Kidney (tissue), 14 donors: ENCODE measurements around the gene IFRD2. TPM values are rescaled to one million over a fixed set of nuclear protein-coding genes. Genes with fewer than 3 reads are reported as not detected.

ENCODE experiments used
- DNase-seq, 5 donors: peaks; one replicate each; pipeline ENCODE4 v3.0.0-alpha.2; 2013 to 2020
- FAIRE-seq: peaks from 2 replicates; lab custom pipeline; 2012; peaks lifted over from hg19 to GRCh38; lab: Jason Lieb, UNC
- H3K27ac ChIP-seq, 2 donors: one replicate each; pipeline ENCODE4 v1.7.0; 2013; ENCODE audit warnings: low read depth in 2 of 2, low read length in 2 of 2, inconsistent platforms in 1 of 2
- H3K27me3 ChIP-seq: one replicate; pipeline ENCODE4 v1.7.1; 2013; ENCODE audit warnings: low read length, inconsistent platforms; ENCODE audit not compliant: control insufficient read depth, insufficient read depth
- H3K36me3 ChIP-seq, 3 donors: one replicate each; pipeline versions ENCODE4 v1.7.0 to v1.7.1; 2013; ENCODE audit warnings: low read length in 3 of 3, control low read depth in 1 of 3, inconsistent platforms in 1 of 3; ENCODE audit not compliant: insufficient read depth in 3 of 3, control insufficient read depth in 2 of 3
- H3K4me1 ChIP-seq, 3 donors: one replicate each; pipeline versions ENCODE4 v1.7.0 to v1.7.1; 2013; ENCODE audit warnings: low read length in 3 of 3, inconsistent platforms in 1 of 3, low read depth in 1 of 3; ENCODE audit not compliant: control insufficient read depth in 2 of 3, insufficient read depth in 2 of 3
- H3K4me3 ChIP-seq, 3 donors: one replicate each; pipeline versions ENCODE4 v1.7.0 to v1.8.1; 2013; ENCODE audit warnings: low read length in 3 of 3, control low read depth in 1 of 3, inconsistent platforms in 1 of 3
- H3K9ac ChIP-seq, 3 donors: one replicate each; pipeline versions ENCODE4 v1.7.0 to v1.7.1; 2013; ENCODE audit warnings: low read length in 3 of 3, control low read depth in 1 of 3, inconsistent platforms in 1 of 3
- H3K9me3 ChIP-seq, 3 donors: one replicate each; pipeline versions ENCODE4 v1.7.0 to v1.7.1; 2013; ENCODE audit warnings: low read length in 3 of 3, control low read depth in 1 of 3, inconsistent platforms in 1 of 3; ENCODE audit not compliant: control insufficient read depth in 2 of 3, insufficient read depth in 1 of 3
- CTCF ChIP-seq: IDR thresholded peaks from 3 replicates; pipeline ENCODE4 v1.5.1; 2012; ENCODE audit warnings: mild to moderate bottlenecking, moderate library complexity, borderline replicate concordance; ENCODE audit not compliant: insufficient read depth; ENCODE audit errors: extremely low read depth
- intact Hi-C: fragments of 100-400 bp; cut with DNase I; formaldehyde crosslinking; loops from one replicate; pipeline ENCODE4 v1.11.1; 2022
- polyA plus RNA-seq: library from polyadenylated mRNA; stranded (reverse); fragments of 350-450 nt; fragmentation: Illumina TruSeq; extraction: RNeasy Lipid Tissue Mini Kit (QIAGEN cat#74804); gene quantifications from one replicate; pipeline ENCODE4 v1.2.3, GENCODE V29; 2014; ENCODE audit warnings: low read depth, low replicate concordance; ENCODE audit not compliant: insufficient read depth
- total RNA-seq: library from RNA; stranded (reverse); fragmentation: NEBNext Ultra II Directional; extraction: Animal tissue kit (Norgen Biotek cat#: 25700); gene quantifications from one replicate; pipeline ENCODE4 v1.2.1, GENCODE V29; 2021
- donor health status: control.
- donor health status: control.
- donor health status: control.
- donor health status: control.
- donor health status: control.
- donor health status: DM: yes; HTN: yes; CAD: no.
- donor health status: Normal renal cell carcinoma (clear cell type).

The IFRD2 gene
- total and polyA plus RNA-seq, 2 donors from 2014 or later: 54.1 to 78.1 TPM

GRCh38 chr3:50237754-50238548 lies 54.3 kb downstream of the IFRD2 start:
- Histone ChIP-seq H3K4me1 (peaks cover 0 to 60% (median 28%) of the 10 kb centered on the region in 3 donors), H3K9me3 (no peaks in the 10 kb centered on the region), H3K9ac (peak overlapping the region; percentile 75 to 95 (median 76)), H3K27ac (peak overlapping the region; percentile 89 to 93), H3K4me3 (peak overlapping the region; percentile 65 to 93 (median 77)), H3K27me3 (no peaks in the 10 kb centered on the region), H3K36me3 (no peaks in the 10 kb centered on the region)
- FAIRE-seq (no peak), DNase-seq (peak; percentile 76 to 97 (median 88))
- TF ChIP-seq CTCF: no peak
- intact Hi-C loops: no loop called here

Other genes with a start within 250 kb of the IFRD2 start
- 149 TPM for gene RBM5, start 203.5 kb downstream of the IFRD2 start, total RNA-seq
- 51.0 TPM for gene RBM5, start 203.5 kb downstream of the IFRD2 start, polyA plus RNA-seq
- gene SEMA3F, start 137.1 kb downstream of the IFRD2 start, total RNA-seq: 39.9 TPM
- 36.7 TPM for gene SEMA3F, start 137.1 kb downstream of the IFRD2 start, polyA plus RNA-seq
- gene GNAT1, start 100.8 kb downstream of the IFRD2 start, total RNA-seq: not detected
- gene GNAT1, start 100.8 kb downstream of the IFRD2 start, polyA plus RNA-seq: not detected
- 1.6 TPM for gene SLC38A3, start 87.2 kb downstream of the IFRD2 start, total RNA-seq
- 4.2 TPM for gene SLC38A3, start 87.2 kb downstream of the IFRD2 start, polyA plus RNA-seq
- gene GNAI2, start 56.2 kb downstream of the IFRD2 start, total RNA-seq: 245 TPM
- 141 TPM for gene GNAI2, start 56.2 kb downstream of the IFRD2 start, polyA plus RNA-seq
- gene SEMA3B, start 23.3 kb downstream of the IFRD2 start, total RNA-seq: 96.1 TPM
- 99.9 TPM for gene SEMA3B, start 23.3 kb downstream of the IFRD2 start, polyA plus RNA-seq
- gene LSMEM2, start 13.3 kb downstream of the IFRD2 start, total RNA-seq: 0.22 TPM
- 0.62 TPM for gene LSMEM2, start 13.3 kb downstream of the IFRD2 start, polyA plus RNA-seq
- gene HYAL3, start 7.0 kb upstream of the IFRD2 start, total RNA-seq: 2.0 TPM
- 3.2 TPM for gene HYAL3, start 7.0 kb upstream of the IFRD2 start, polyA plus RNA-seq
- gene NAA80, start 7.0 kb upstream of the IFRD2 start, total RNA-seq: 10.7 TPM
- 8.7 TPM for gene NAA80, start 7.0 kb upstream of the IFRD2 start, polyA plus RNA-seq
- 47.5 TPM for gene HYAL1, start 11.1 kb upstream of the IFRD2 start, total RNA-seq
- gene HYAL1, start 11.1 kb upstream of the IFRD2 start, polyA plus RNA-seq: 126 TPM
- 142 TPM for gene HYAL2, start 30.3 kb upstream of the IFRD2 start, total RNA-seq
- 93.2 TPM for gene HYAL2, start 30.3 kb upstream of the IFRD2 start, polyA plus RNA-seq
- 33.6 TPM for gene TUSC2, start 35.8 kb upstream of the IFRD2 start, total RNA-seq
- gene TUSC2, start 35.8 kb upstream of the IFRD2 start, polyA plus RNA-seq: 60.0 TPM
- gene RASSF1, start 48.4 kb upstream of the IFRD2 start, total RNA-seq: 28.9 TPM
- gene RASSF1, start 48.4 kb upstream of the IFRD2 start, polyA plus RNA-seq: 19.1 TPM
- 14.2 TPM for gene ZMYND10, start 53.3 kb upstream of the IFRD2 start, total RNA-seq
- 10.0 TPM for gene ZMYND10, start 53.3 kb upstream of the IFRD2 start, polyA plus RNA-seq
- 23.5 TPM for gene NPRL2, start 58.3 kb upstream of the IFRD2 start, total RNA-seq
- 39.8 TPM for gene NPRL2, start 58.3 kb upstream of the IFRD2 start, polyA plus RNA-seq
- 28.5 TPM for gene CYB561D2, start 58.4 kb upstream of the IFRD2 start, total RNA-seq
- gene CYB561D2, start 58.4 kb upstream of the IFRD2 start, polyA plus RNA-seq: 38.8 TPM
- gene TMEM115, start 67.1 kb upstream of the IFRD2 start, total RNA-seq: 40.1 TPM
- gene TMEM115, start 67.1 kb upstream of the IFRD2 start, polyA plus RNA-seq: 54.0 TPM
- gene CACNA2D2, start 211.2 kb upstream of the IFRD2 start, total RNA-seq: 3.6 TPM
- gene CACNA2D2, start 211.2 kb upstream of the IFRD2 start, polyA plus RNA-seq: 6.0 TPM